ENCODE measurements around the gene ZNF143.
"Not testable (repeated sequence)": the region's sequence is repeated elsewhere in the genome, so short reads cannot be mapped to it uniquely, and the experiment has no call there.

Gene ZNF143

DNA sequence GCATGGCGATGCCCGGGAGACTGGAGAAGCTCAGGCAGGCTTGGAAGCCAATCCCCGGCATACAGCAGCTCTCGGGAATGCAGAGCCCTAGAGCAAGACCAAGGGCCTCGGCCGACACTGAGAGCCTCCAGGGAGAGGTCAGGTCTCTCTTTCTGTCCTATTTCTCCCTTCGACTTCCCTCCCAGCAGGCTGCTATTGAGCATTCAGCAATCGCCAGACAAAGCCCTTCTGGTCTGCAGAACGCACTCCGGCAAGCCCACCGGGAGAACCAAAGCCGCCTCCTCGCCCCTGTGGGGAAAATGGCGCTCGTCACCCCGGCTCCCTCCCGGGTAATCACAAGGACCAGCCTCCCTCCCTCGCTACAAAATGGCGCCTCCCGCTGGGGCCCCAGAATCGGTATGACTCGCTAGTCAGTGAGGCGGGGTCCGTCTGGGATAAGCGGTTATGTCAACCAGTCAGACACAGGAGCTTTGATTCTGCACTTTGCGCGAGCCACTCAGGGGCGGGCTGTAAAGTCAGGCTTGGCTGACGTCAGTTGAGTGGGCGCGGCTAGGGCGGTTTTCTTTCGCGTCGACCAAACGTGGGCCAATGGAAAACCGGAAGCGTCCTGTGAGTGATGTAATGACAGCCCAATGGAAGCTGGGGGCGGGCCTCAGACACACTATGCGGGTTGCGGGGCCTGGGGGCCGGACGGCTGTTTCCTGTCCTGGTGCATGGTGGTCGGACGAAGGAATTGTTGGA lies at the start of gene ZNF143:
ZNF143 (plus strand) TSS at position 691 of the 741 bp plus-strand sequence. CDS start 10,297 bp downstream, outside the sequence.
- DNase-seq (ENCODE audit: low read depth): peak; percentile 100

DNA sequence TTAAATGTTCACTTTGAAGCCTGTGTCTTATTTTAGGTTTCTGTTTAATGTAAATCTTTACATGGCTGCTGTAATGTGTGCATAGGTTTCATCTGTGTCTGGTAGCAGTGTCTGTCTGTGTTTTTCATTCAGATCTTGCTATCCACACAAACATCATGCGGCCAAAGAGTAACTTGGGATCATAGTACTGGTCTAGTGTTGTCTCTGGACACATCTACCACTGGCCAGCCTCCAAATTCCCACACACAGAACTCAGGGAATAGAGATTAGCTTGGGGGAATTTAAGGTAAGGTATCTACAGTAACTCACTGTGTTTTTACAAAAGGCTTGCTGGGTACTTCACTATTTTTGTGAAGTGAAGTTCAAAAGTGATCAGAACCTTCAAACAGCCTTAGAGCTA lies 32.1 kb upstream of the ZNF143 start:
- DNase-seq (ENCODE audit: low read depth): no peak

DNA sequence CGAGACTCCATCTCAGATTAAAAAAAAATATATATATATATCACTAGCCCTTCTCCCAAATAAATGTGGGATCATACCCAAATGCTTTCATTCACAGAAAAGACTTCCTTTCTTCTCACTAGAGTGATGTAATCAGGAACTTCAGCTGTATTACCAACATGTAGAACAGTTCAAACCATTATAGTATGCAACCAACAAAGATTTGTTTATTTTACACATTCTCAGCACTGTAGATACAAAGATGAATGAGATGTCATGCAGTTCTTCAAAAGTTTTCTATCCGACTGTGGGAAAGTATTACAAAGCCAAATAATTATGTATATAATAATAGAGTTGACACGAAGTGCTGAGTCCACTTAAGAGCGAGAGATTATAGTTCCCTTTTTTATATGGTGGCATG lies 22.2 kb upstream of the ZNF143 start:
- no peak for DNase-seq (ENCODE audit: low read depth)

DNA sequence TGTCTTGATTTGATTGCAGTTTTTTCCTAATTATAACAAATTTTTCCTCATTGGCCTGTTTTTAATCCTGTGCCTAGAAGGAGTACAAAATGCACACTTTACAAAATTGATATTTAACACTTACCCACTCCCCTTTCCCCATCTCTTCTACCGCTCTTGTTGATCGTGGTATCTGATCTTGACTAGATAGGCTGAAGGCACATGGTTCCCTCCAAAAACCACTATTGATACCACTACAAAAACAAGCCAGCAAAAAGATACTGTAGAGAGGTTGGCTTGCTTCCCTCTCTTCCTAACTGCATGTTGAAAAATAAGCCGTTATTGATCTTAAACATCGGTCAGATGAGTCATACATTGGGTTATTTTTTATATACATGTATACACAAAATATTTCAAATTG lies 14.6 kb upstream of the ZNF143 start:
- DNase-seq (ENCODE audit: low read depth): no peak

DNA sequence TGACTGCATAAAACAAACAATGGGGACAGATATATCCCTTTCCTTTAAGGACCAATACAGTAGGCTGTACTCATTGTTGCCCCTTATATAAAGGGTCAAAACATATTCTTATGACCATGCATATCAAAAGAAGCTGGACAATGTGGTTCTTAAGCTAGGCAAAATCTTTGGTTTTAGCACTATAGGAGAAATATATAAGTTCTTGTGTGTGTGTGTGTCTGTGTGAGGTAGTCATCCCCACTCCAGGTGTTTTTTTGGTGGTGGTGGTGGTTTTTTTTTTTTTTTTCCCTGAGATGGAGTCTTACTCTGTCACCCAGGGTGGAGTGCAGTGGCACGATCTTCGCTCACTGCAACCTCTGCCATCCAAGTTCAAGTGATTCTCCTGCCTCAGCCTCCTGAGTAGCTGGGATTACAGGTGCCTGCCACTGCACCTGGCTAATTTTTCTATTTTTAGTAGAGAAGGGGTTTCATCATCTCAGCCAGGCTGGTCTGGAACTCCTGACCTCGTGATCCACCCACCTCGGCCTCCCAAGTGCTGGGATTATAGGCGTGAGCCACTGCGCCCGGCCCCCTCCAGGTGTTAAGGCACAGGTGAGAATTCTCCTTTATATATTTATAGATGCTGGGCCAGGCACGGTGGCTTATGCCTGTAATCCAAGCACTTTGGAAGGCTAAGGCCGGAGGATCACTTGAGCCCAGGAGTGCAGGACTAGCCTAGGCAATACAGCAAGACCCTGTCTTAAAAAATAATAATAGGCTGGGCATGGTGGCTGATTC lies 12.0 kb upstream of the ZNF143 start:
- no peak for DNase-seq (ENCODE audit: low read depth)

DNA sequence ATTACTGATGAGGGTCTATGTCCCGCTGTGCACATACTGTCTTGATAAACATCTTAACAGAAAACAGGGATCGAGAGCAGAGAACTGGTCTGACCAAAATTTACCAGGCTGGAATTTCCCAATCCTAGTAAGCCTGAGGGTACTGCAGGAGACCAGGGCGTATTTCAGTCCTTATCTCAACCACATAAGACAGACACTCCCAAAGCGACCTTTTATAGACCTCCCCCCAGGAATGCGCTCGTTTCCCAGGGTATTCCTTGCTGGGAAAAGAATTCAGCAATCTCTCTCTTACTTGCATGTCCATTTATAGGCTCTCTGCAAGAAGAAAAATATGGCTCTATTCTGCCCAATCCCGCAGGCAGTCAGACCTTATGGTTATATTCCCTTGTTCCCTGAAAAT lies 8.8 kb upstream of the ZNF143 start:
- DNase-seq (ENCODE audit: low read depth): not testable (repeated sequence)

DNA sequence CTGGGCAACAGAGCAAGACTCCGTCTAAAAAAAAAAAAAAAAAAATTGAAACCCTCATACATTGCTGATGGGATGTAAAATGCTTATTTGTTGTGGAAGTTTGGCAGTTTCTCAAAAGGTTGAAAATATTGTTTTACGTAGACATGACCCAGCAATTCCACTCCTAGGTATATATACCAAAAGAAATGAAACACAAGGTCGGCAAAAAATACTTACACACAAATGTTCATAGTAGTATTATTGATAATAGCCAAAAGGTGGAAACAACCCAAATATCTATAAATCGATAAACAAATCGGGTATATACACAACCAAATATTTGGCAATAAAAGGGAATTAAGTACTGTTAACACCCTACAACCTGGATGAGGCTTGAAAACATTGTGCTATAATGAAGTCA lies 5.1 kb upstream of the ZNF143 start:
- DNase-seq (ENCODE audit: low read depth): no peak

DNA sequence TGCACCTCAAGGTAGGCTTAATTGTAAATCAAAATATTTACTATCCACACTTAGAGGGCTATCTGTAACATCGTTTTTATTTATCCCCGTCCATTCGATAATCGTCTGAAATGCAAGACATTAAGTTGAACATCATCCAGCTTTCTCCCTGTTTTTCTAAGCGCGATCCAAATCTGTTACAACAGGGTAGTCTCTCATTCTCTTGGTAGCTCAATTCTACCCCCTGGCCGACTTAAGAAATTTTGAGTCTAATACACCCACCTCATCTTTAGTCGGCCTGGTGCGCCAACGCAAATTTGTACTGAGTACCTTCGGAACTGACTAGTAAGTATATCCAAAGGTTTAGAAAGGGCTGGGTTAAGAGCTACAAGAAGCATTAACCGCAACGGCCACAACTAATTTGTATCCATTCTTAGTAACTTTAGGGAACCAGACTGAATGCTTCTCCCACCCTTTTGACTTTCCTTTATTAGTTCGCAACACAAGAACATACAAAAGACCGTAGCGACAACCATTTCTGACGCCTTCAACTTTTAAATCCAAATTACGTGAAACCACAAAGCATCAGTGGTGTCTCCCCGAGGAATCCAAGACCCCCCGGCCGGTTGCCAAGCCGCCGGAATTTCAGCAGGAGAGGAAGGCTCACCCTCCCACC lies 1.0 kb upstream of the ZNF143 start:
- peak; percentile 38 for DNase-seq (ENCODE audit: low read depth)

DNA sequence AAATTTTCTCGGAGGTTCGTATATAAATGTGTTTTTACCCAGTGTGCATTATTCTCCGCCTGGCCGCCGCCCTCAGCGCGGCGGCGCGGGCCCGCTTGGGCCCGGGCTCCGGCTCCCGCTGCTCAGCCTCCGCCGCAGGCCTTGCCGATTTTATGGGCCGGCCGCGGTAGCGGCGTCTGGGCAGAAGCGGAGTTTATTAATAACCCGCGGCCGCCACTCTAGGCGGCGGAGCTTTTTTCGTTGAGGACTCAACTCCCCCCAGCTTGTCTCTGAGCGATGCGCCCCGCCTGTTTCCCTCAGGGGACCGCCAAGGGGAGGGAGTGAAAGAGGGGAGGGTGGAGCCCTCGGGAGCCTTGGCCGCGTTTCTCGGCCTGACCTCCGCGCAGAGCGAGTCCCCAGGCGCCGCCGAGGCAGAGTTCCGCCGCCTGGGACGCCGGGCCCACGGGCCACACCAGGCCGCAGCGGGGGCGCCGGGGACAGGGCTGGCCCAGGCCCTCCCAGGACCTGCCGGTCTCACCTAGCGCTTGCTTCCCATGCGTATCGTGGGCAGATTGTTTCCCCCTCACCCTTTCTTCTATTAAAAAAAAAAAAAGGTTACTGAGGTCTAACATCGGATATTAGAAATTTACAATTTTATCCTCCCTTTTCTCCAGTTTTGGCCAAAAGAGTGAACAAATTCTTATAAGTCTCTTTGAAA lies 399 bp downstream of the ZNF143 start:
- peak; percentile 86 for DNase-seq (ENCODE audit: low read depth)

DNA sequence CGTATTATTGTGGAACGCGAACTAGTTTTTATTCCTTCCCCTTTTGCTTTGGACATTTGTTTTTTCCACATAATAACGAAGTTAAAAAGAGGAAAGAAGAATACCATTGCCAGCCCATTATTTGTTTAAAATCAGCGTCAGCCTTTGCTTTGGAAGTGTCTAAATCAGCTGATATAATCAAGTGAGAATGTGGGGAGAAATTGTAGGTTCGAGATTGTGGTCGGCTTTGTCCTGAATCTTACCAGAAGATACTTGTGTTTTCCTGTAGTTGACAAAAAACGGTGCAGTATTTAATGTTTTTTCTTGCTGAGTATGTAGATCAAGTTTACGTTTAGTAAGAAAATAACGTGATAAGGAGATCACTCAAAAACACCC lies 935 bp downstream of the ZNF143 start:
- peak; percentile 3 for DNase-seq (ENCODE audit: low read depth)

DNA sequence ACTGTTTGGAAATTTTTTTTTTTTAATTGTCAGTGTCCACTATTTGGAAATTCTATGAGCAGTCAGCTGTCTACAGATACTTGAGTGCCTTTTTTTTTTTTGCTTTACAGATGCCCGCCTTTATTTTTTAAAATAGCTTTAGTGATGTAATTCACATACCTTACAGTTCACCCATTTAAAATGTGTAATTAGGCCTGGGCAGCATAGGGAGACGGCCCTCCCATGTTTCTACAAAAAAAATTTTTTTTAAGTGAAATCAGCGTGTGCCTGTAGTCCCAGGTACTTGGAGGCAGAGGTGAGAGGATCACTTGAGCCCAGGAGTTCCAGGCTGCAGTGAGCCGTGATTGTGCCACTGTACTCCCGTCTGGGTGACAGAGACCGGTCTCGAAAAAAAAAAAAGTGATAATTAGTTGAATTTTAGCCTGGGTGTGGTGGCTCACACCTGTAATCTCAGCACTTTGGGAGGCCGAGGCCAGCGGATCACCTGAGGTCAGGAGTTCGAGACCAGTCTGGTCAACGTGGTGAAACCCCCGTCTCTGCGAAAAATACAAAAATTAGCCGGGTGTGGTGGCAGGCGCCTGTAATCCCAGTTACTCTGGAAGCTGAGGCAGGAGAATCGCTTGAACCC lies 1.5 kb downstream of the ZNF143 start:
- peak; percentile 0 for DNase-seq (ENCODE audit: low read depth)

DNA sequence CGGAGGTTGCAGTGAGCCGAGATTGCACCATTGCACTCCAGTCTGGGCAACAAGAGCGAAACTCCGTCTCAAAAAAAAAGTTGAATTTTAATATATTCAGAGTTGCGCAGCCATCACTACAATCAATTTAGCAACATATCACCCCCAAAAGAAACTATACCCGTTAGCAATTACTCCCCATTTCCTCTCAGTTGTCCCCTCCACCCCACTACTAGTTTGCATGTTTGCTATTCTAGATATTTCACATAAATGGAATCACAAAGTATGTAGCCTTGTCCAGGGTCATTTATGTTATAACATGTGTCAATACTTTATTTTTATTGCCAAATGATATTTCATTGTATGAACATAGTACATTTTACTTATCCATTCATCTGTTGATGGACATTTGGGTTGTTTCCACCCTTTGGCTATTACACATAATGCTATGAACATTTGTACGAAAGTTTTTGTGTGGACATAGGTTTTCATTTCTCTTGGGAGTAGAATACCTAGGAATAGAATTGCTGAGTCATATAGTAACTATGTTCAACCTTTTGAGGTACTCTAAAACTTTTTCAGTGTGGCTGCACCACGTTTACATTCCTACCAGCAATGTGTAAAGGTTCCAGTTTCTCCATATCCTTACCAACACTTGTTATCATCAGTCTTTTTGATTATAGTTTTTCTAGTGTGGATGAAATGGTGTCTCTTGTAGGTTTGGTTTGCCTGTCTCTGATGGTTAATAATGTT lies 2.2 kb downstream of the ZNF143 start:
- DNase-seq (ENCODE audit: low read depth): no peak

DNA sequence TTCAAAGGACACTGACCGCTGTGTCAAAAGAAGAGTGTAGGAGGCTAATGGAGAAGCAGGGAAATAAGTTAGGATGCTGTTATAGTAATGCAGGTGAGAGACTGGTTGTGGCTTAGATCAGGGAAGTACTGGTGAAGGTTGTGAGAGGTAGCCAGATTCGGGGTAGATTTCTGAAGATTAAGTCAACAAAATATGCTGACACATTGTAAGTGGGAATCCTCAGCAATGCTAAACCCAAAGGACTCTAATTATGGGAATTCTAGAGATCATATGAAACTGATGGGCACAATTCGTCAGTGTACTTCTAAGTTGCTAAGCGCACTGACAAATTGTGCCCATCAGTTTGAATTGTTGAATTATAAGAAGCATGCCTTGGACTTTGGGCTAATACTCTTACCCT lies 10.0 kb downstream of the ZNF143 start:
- no peak for DNase-seq (ENCODE audit: low read depth)

DNA sequence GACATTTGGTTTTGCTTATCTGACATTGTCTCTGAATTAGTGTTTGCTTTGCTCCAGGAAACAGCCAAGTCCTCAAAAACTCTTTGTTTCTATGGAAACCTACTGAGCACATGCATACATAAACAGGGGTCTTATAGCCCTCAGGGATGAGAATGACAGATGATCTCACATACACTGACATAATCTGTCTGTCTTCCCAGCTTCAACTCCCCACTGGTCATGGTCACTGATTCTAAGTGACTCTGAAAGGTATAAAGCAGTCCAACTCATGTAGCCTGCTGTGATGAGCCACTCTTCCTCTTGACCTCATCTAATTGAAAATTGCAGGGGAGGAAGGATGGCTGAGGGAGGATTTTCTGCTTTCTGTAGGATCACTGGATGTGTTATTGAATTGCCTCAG lies 12.6 kb downstream of the ZNF143 start:
- DNase-seq (ENCODE audit: low read depth): no peak

DNA sequence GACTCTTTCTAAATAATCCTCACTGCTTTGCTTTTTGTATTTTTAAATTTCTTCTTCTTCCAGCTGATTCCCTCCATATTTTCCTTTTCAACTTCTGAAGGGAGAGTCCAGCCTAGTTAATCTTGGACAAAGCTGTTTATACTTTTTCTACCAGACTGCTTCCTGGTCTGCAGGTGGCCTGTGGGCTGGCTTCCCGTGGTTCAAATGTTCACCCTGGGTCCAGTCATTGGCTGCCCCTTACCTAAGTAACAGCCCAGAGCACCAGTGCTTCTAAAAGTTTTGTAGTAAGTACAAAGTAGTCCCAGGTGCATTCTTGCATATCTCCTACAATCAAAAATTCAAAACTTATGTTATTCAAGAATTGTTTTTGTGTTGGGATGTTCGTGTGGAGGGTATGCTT lies 19.1 kb downstream of the ZNF143 start:
- no peak for DNase-seq (ENCODE audit: low read depth)

DNA sequence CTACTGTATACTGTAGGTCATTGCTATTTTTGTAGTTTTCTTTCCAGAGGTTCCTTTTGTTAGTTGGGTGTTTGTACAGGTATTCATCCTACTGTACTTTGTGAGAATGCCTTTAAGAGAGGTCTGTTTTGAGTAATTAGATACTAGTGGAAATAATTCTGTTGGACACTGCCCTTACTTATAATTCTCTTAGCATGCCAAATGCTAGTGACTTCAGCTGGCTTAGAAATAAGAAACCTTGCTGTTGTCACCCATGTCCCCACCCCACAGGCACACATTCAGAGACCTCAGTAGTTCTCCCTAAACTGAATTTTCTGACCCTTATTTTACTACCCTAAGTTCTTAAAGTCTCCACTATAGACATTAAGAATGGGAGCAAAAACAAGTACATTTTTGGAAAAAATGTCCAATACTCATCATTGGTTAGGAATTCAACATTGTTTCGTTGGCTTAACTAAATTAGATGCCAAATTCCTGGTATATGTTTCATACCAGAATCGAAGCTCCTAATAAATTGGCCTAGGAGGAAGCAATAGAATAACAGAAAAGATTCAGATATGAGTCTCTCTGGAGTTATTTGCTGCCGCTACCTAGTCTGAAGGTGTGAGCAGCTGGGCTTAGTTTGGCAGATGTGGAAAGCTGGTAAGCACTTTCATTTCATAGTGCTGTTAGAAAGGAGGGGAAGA lies 28.4 kb downstream of the ZNF143 start:
- DNase-seq (ENCODE audit: low read depth): peak; percentile 31

DNA sequence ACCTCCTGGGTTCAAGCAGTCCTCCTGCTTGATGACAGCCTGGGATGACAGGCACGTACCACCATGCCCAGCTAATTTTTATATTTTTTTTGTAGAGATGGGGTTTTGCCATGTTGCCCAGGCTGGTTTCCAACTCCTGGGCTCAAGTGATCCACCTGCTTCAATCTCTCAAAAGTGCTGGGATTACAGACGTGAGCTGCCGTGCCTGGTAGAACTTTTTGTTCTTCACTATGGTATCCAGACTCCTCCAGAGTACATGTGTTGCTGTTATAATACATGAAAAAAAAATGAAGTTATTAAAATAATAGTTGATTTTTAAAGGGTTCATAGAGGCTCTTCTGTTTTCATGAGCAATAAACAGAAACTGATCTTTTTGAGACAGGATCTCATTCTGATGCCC lies 29.6 kb downstream of the ZNF143 start:
- DNase-seq (ENCODE audit: low read depth): no peak

DNA sequence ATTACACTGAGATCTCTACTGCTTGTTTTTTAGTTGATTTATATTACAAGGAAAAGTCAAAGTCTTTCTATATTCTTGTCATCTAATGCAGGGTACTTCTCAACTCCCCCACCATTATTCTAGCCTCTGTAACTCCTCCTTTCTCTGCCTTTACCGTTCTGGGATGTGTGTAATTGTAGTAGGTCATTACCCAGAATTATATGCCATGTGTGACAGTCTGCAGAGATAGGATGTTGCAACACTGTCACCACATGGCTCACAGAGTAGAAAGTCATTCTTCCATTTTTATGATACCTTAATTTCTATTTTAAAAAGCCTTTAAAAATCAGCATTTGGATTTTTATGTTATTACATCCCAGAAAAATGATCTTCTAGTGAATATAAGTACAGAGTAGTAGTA lies 32.7 kb downstream of the ZNF143 start:
- no peak for DNase-seq (ENCODE audit: low read depth)

DNA sequence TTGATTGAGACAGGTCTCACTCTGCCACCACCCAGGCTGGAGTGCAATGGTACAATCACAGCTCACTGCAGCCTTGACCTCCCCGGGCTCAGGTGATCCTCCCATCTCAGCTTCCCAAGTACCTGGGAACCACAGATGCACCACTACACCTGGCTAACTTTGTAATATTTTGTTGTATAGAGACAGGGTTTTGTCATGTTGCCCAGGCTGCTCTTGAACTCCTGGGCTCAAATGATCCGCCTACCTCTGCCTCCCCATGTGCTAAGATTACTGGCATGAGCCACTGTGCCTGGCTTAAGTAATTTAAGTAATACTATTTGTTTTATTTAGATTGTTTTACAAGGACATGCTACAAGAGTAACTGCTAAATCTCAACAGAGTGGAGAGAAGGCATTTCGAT lies 33.5 kb downstream of the ZNF143 start:
- DNase-seq (ENCODE audit: low read depth): no peak

DNA sequence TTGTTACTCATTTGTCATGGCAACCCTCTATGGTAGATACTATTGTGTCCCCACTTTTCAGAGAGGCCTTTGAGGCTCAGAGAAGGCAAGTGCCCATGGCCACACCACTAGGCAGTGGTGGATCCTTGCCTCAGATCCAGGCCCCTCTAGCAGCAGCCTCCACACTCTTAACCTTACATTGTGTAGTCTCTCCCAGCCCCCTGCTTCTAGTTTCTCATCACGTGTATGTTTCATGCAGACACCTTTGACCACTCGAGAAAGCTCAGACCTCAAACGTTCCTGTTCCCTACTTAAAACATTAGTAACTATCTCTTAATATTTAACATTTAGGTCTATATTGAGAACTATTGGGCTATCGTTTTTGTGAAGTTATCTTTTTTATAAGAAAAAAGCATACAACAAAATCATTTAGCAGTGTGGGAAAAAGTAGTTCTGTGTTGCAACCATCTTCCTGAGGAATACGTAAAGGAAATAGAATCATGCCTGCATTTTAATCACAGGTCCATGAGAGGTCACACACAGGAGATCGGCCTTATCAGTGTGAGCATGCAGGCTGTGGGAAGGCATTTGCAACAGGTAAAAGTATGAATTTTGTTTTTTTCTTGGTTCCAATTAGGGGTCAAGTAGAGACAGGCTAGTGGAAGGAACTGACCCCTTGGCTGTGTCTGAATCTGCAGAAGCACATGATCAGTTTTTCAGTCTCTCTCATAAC lies 35.1 kb downstream of the ZNF143 start:
- DNase-seq (ENCODE audit: low read depth): no peak

Measured in stromal cell of bone marrow (primary cell).